Measurements from ENCODE around the gene CCNB3. TPM values are rescaled to one million over a fixed set of nuclear protein-coding genes. Genes with fewer than 3 reads are reported as not detected.
A peak's percentile ranks its signal among the peaks of the same experiment; 100 is the strongest.

CCNB3 gene, protein sequence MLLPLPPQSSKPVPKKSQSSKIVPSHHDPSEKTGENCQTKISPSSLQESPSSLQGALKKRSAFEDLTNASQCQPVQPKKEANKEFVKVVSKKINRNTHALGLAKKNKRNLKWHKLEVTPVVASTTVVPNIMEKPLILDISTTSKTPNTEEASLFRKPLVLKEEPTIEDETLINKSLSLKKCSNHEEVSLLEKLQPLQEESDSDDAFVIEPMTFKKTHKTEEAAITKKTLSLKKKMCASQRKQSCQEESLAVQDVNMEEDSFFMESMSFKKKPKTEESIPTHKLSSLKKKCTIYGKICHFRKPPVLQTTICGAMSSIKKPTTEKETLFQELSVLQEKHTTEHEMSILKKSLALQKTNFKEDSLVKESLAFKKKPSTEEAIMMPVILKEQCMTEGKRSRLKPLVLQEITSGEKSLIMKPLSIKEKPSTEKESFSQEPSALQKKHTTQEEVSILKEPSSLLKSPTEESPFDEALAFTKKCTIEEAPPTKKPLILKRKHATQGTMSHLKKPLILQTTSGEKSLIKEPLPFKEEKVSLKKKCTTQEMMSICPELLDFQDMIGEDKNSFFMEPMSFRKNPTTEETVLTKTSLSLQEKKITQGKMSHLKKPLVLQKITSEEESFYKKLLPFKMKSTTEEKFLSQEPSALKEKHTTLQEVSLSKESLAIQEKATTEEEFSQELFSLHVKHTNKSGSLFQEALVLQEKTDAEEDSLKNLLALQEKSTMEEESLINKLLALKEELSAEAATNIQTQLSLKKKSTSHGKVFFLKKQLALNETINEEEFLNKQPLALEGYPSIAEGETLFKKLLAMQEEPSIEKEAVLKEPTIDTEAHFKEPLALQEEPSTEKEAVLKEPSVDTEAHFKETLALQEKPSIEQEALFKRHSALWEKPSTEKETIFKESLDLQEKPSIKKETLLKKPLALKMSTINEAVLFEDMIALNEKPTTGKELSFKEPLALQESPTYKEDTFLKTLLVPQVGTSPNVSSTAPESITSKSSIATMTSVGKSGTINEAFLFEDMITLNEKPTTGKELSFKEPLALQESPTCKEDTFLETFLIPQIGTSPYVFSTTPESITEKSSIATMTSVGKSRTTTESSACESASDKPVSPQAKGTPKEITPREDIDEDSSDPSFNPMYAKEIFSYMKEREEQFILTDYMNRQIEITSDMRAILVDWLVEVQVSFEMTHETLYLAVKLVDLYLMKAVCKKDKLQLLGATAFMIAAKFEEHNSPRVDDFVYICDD (N-terminal part only)
- total RNA-seq = under 1 TPM; 0.06 to 0.26 (median 0.15) TPM
- 0.07 TPM for polyA plus RNA-seq
- long read RNA-seq, donor 1 = 0 reads
- long read RNA-seq, donor 2 = 0 reads
- long read RNA-seq, donor 3 = 0 reads
- long read RNA-seq, donor 4 = 0 reads

DNA sequence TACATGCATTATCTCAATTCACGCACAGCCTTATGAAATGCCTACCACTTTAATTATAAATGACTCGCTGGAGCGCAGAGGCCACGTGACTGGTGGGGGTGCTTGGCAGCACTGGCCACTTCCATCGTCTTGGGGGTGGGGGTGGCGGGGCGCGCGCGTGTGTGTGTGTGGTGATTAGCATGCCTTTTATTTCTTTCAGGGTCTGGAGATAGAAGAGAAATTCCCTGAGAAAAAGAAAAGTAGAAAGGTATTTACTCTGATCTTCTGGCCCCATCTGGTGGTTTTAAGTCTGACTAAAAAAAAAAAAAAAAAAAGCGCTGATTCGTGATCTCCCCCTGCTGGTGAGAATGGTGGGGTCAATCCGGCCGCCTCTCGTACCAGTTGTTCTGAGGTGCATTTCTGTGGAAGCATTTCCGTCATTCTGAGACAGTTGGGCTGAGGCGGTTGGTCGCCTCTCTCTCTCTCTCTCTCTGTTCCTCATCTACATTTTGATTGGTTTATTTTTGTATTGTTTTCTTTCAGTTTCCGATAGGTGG, at the start of gene CCNB3:
TSS of gene CCNB3 (plus strand) at position 402 of the 536 bp plus-strand sequence. CDS start 80,399 bp downstream, outside the sequence.
- Histone ChIP-seq H3K9me3 (ENCODE audit: control insufficient read depth, low read length) (no peaks in the 10 kb centered on the region), H3K4me3 (ENCODE audit: low read length) (peak within 1 kb of the TSS; percentile 29), H3K27ac (ENCODE audit: low read length) (no peak within 1 kb of the TSS), H3K4me1 (ENCODE audit: control insufficient read depth, insufficient read depth, low read length) (no peaks in the 10 kb centered on the region), H3K27me3 (ENCODE audit: control insufficient read depth, insufficient read depth) (no peaks in the 10 kb centered on the region)
- 1% methylated on average over 19 of the region's 19 CpGs for WGBS
- intact Hi-C loops (cut with DNase I) = no loop called here
- peak; percentile 92 to 97 for ATAC-seq
- DNase-seq = peak; percentile 73 to 89 (median 85)

DNA sequence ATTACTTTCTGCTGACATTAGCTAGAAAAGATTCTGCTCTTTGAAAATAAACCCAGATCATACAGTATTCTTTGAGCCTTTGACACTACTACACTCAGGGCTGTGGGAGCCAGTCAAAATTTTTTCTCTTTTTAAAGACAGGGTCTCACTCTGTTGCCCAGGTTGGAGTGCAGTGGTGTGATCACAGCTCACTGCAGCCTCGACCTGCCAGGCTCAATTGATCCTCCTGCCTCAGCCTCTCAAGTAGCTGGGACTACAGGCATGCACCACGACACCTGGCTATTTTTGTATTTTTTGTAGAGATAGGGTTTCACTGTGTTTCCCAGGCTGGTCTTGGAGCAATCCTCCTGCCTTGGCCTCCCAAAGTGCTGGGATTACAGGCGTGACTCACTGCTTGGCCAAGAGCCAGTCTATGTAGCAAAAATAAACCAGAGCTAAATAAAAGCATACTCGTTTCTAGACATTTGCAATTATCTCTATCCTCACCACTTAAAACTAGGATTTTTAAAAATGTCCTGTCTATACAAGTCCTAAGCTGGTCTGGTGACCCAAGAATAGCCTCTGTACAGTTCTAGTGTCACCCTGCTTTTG, 46.9 kb upstream of the CCNB3 start:
- intact Hi-C loops (cut with DNase I) = no loop called here
- WGBS = 54% methylated on average over 4 of the region's 4 CpGs
- H3K4me1 ChIP-seq (ENCODE audit: control insufficient read depth, insufficient read depth, low read length) = no peaks in the 10 kb centered on the region
- H3K9me3 ChIP-seq (ENCODE audit: control insufficient read depth, low read length) = no peaks in the 10 kb centered on the region
- DNase-seq = peak in 1 of 3 donors; percentile 42
- ATAC-seq = no peak
- H3K27ac ChIP-seq (ENCODE audit: low read length) = no peak overlapping the region
- H3K27me3 ChIP-seq (ENCODE audit: control insufficient read depth, insufficient read depth) = no peaks in the 10 kb centered on the region
- H3K4me3 ChIP-seq (ENCODE audit: low read length) = no peak overlapping the region

DNA sequence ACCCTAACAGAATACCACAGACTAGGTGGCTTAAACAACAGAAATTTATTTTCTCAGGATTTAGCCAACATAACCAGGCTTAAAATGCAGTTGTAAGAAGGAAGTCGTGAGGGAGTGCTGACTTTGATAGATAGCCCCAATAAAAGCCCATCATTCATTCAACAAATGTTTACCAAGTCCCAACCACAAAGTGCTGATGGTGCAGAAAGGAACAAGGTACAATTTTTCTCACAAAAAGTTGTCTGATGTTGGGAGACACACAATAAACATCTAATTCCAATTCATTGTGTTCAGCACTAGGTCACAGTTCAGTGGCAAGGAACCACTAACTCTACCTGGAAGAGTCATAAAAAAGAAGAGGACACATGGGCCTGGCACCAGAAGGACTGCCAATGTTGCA, 46.0 kb upstream of the CCNB3 start:
- Histone ChIP-seq H3K4me3 (ENCODE audit: low read length) (no peak overlapping the region), H3K4me1 (ENCODE audit: control insufficient read depth, insufficient read depth, low read length) (no peaks in the 10 kb centered on the region), H3K27me3 (ENCODE audit: control insufficient read depth, insufficient read depth) (no peaks in the 10 kb centered on the region), H3K9me3 (ENCODE audit: control insufficient read depth, low read length) (no peaks in the 10 kb centered on the region), H3K27ac (ENCODE audit: low read length) (no peak overlapping the region)
- 69% methylated on average over 1 of the region's 1 CpG for WGBS
- intact Hi-C loops (cut with DNase I) = no loop called here
- ATAC-seq (no peak), DNase-seq (no peak)

DNA sequence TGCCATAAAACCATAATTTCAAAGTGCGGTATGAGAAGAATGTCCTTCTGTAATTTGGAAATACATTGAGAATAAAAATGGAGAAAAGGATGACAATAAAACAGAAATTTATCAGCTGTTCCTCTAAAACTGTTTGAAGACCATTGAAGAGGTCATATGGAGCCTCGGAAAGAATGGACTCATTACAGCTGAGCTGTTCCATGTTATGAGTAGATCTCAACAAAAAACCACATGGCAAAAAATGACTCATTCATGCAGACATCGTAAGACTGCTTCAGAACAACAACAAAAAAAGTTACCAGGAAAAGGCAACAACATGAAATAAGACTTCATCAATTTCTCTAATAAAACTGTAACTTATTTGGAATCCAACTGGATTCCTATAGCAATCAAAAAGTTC, 43.4 kb upstream of the CCNB3 start:
- intact Hi-C loops (cut with DNase I) = no loop called here
- ATAC-seq = no peak
- no peak overlapping the region for H3K4me3 ChIP-seq (ENCODE audit: low read length)

DNA sequence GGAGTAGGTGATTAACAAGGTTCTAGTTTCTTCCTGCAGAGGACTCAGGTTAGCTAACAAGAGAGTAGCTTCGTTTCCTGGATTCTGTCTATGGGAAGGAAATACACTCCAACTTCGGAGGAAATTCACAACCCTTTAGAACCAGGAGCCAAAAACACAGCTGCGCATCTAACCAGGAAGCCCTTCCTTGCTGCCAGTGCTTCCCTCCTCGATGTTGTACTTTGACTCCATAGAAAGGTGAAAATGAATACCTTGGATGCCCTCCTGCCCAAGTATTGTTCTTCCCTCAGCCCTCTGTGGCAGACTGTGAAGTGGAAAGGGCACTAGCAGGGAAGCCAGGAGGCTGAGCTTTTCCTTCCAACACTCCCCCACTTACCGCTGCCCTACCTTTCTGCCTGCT, 38.8 kb upstream of the CCNB3 start:
- 63% methylated on average over 5 of the region's 5 CpGs for WGBS
- Histone ChIP-seq H3K9me3 (ENCODE audit: control insufficient read depth, low read length) (no peaks in the 10 kb centered on the region), H3K4me1 (ENCODE audit: control insufficient read depth, insufficient read depth, low read length) (no peaks in the 10 kb centered on the region), H3K4me3 (ENCODE audit: low read length) (no peak overlapping the region), H3K27me3 (ENCODE audit: control insufficient read depth, insufficient read depth) (no peaks in the 10 kb centered on the region), H3K27ac (ENCODE audit: low read length) (no peak overlapping the region)
- DNase-seq (no peak), ATAC-seq (no peak)
- intact Hi-C loops (cut with DNase I) = no loop called here

More for the DNA sequence above, 43.4 kb upstream of the CCNB3 start:
- H3K9me3 ChIP-seq (ENCODE audit: control insufficient read depth, low read length) = no peaks in the 10 kb centered on the region
- no peaks in the 10 kb centered on the region for H3K4me1 ChIP-seq (ENCODE audit: control insufficient read depth, insufficient read depth, low read length)
- no peak overlapping the region for H3K27ac ChIP-seq (ENCODE audit: low read length)
- H3K27me3 ChIP-seq (ENCODE audit: control insufficient read depth, insufficient read depth) = no peaks in the 10 kb centered on the region
- DNase-seq = no peak
- WGBS = 70% methylated on average over 3 of the region's 3 CpGs

DNA sequence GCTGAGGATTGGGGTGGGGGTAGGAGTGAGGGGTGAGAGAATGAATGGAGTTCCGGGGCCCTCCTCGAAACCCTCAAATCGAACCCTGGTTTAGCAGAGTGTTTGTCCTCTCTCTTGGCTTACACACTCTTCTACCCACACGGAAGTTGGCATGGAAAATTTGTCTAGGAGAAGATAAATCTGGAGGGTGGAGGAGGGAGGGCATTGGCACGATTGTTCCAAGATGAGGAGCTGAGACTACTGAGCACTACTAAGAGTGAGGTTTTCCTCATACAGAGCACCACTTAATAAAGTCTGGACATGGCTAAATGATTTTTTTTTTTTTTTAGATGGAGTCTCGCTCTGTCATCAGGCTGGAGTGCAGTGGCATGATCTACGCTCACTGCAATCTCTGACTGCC, 37.2 kb upstream of the CCNB3 start:
- Histone ChIP-seq H3K27me3 (ENCODE audit: control insufficient read depth, insufficient read depth) (no peaks in the 10 kb centered on the region), H3K4me1 (ENCODE audit: control insufficient read depth, insufficient read depth, low read length) (no peaks in the 10 kb centered on the region), H3K9me3 (ENCODE audit: control insufficient read depth, low read length) (no peaks in the 10 kb centered on the region), H3K27ac (ENCODE audit: low read length) (no peak overlapping the region), H3K4me3 (ENCODE audit: low read length) (no peak overlapping the region)
- intact Hi-C loops (cut with DNase I) = no loop called here
- ATAC-seq (no peak), DNase-seq (no peak)
- WGBS = 83% methylated on average over 7 of the region's 7 CpGs

DNA sequence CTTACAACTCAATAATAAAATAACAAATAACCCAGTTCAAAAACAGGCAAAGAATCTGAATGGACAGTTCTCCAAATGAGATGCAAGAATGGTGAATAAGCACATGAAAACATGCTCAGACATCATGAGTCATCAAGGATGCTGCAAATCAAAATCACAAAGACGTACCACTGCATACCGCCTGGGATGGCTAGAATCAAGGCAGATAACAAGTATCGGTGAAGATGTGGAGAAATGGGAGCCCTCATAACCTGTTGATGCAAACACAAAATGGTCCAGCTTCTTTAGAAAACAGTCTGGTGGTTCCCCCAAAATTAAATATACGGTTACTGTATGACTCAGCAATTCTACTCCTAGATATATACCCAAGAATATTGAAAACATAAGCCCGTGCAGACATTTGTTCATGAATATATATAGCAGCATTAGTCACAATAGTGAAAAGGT, 36.3 kb upstream of the CCNB3 start:
- Histone ChIP-seq H3K27me3 (ENCODE audit: control insufficient read depth, insufficient read depth) (no peaks in the 10 kb centered on the region), H3K9me3 (ENCODE audit: control insufficient read depth, low read length) (no peaks in the 10 kb centered on the region), H3K4me3 (ENCODE audit: low read length) (no peak overlapping the region), H3K4me1 (ENCODE audit: control insufficient read depth, insufficient read depth, low read length) (no peaks in the 10 kb centered on the region), H3K27ac (ENCODE audit: low read length) (no peak overlapping the region)
- ATAC-seq = no peak
- 77% methylated on average over 5 of the region's 5 CpGs for WGBS
- intact Hi-C loops (cut with DNase I) = no loop called here
- DNase-seq = no peak

DNA sequence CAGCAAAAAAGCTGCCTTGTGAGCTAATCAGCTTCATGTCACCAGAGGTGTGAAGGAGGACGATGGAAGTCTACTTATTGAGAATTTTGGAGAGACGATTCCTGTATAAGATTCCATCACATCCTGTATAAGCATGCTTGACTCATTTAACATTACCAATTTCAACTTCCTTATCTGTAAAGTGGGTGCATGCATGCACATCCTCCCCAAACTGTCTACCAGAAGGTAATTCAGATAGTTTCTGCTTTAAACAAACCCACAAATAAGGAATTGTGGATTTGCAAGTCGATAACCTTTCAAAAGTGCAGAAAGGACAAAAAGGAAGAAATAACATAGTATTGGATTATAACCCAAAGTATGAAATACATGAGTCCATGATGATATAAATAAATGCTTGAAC, 34.8 kb upstream of the CCNB3 start:
- no peak for ATAC-seq
- no peaks in the 10 kb centered on the region for H3K27me3 ChIP-seq (ENCODE audit: control insufficient read depth, insufficient read depth)
- no peak overlapping the region for H3K27ac ChIP-seq (ENCODE audit: low read length)
- DNase-seq = no peak
- H3K9me3 ChIP-seq (ENCODE audit: control insufficient read depth, low read length) = no peaks in the 10 kb centered on the region
- whole genome bisulfite sequencing = 72% methylated on average over 3 of the region's 3 CpGs
- intact Hi-C loops (cut with DNase I) = no loop called here
- H3K4me3 ChIP-seq (ENCODE audit: low read length) = no peak overlapping the region
- no peaks in the 10 kb centered on the region for H3K4me1 ChIP-seq (ENCODE audit: control insufficient read depth, insufficient read depth, low read length)

DNA sequence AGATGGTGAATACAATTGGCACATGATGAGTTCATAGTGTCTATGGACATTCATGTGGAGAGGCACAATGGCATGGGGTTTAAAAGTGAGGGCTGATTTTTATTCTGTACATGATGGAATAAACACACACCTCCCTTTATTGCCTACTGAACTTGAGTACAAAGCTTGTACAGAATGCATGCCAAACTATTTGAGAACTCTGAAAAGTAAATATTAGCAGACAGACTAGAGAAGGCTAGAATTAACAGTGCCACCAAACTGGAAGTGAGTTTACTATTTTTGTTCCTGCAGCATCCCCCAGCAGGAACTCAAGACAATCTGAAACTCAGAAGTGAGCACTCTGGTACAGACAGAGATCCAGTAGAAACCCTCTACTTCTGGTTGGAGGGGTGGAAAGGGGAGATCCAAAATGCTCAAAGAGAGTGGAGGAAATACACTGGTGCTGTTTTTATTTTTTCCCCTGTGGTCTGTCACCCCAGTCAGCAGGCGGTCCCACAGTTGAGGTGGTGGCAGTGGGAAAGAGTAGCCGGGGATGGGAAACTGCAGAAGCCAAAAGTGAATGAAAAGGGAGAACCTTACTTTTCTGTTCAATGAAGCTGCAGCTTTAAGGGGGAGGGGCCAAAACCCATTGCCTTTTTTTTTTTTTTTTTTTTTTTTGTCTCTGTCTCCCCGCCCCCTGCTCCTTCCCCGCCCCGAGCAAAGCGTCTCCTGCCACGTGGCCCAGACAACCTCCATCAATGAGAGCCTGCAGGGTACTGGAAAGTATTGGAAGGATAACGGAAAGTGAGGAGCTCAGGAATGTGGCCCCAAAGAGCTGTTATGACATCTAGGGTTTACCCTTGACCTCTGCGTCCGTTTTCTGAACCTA, 24.3 kb upstream of the CCNB3 start:
- Histone ChIP-seq H3K4me1 (ENCODE audit: control insufficient read depth, insufficient read depth, low read length) (no peaks in the 10 kb centered on the region), H3K9me3 (ENCODE audit: control insufficient read depth, low read length) (no peaks in the 10 kb centered on the region), H3K27me3 (ENCODE audit: control insufficient read depth, insufficient read depth) (no peaks in the 10 kb centered on the region), H3K4me3 (ENCODE audit: low read length) (no peak overlapping the region), H3K27ac (ENCODE audit: low read length) (no peak overlapping the region)
- no peak for ATAC-seq
- WGBS = 50% methylated on average over 10 of the region's 10 CpGs
- no peak for DNase-seq
- intact Hi-C loops (cut with DNase I) = no loop called here
